ENCODE results near the gene FUT7.

Gene FUT7

GRCh38 chr9:136997830-136998234 lies 34.1 kb downstream of the FUT7 start:
- no peak for DNase-seq

- no peak for DNase-seq
Measured at GRCh38 chr9:136997371-136997770, 34.5 kb downstream of the FUT7 start.

DNA sequence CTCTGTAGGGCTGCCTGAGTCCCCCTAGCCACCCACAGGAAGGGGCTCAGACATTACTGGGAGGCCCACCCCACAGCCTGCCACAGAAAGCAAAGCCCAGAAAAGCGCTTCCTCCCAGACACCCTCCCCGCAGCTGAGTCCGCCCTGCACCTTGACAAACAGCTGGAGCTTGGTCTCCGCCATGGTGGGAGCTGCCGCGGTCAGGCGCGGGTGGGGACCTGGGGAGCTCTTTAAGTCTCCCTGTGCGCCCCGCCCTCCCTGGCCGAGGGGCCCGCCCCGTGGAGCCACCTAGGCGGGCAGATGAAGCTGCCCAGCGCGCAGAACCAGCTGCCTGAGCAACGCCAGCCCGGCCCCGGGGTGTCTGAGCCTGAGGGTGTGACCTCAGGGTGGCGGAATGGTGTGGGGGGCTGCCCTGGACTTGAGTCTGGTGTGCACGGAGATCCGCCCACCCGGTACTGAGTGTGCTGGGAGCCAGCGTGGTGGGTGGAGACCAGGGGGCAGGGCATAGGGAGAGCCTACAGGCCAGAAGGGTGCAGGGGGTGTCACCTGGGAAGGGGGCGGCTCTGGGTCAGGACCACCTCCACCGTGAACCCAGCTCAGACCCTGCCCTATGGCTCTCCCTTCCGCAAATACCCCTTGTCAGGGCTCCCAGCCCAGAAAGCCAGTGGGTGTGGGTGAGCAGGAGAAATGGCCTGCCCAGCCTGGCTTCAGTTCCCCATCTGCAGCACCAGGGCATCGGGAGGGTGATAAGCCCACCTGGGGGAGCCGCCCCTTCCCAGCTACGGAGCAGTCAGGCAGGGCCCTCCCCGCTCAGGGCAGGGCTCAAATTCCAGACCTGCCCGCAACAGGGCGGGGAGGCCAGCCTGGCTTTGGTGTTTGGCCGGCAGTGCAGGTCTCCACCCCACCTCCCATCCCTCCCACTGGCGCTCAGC lies 35.3 kb downstream of the FUT7 start, which contains the start of gene CLIC3:
Gene CLIC3, minus strand, starts transcription at position 208 of the 932 bp plus-strand sequence. Its CDS starts 25 bp downstream, at position 183.
- DNase-seq = no peak

DNA sequence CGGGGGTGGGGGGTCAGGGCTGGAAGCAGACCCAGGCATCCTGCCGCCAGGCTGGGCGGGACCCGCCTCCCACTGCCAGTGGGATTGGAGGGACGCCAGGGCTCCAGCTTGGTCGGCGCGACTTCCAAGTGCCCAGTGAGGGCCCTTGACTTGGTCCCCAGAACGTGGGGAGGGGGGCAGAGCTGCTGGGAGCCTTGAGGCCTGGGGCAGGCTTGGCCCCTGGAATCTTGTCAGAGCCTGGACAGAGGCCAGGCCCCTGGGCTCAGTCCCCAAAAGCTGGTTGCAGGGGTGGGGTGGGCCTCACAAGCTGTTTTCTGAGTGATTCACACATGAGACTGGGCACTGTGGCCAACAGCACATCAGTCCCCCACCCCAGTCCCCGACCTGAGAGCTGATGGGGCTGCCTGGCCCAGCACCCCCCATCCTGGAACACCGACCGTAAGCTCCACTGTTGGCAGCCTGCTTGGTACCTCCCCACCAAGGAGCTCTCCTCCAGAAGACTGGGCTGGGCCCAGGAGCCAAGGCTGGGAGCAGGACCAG lies 36.0 kb downstream of the FUT7 start:
- no peak for DNase-seq

- no peak for DNase-seq
Measured at GRCh38 chr9:136995362-136995761, 36.5 kb downstream of the FUT7 start.

- no peak for DNase-seq
Measured at GRCh38 chr9:136994888-136995230, 37.0 kb downstream of the FUT7 start.

GRCh38 chr9:136994180-136994887 lies 37.6 kb downstream of the FUT7 start:
- no peak for DNase-seq

GRCh38 chr9:136992819-136993369 lies 39.0 kb downstream of the FUT7 start:
- no peak for DNase-seq

DNA sequence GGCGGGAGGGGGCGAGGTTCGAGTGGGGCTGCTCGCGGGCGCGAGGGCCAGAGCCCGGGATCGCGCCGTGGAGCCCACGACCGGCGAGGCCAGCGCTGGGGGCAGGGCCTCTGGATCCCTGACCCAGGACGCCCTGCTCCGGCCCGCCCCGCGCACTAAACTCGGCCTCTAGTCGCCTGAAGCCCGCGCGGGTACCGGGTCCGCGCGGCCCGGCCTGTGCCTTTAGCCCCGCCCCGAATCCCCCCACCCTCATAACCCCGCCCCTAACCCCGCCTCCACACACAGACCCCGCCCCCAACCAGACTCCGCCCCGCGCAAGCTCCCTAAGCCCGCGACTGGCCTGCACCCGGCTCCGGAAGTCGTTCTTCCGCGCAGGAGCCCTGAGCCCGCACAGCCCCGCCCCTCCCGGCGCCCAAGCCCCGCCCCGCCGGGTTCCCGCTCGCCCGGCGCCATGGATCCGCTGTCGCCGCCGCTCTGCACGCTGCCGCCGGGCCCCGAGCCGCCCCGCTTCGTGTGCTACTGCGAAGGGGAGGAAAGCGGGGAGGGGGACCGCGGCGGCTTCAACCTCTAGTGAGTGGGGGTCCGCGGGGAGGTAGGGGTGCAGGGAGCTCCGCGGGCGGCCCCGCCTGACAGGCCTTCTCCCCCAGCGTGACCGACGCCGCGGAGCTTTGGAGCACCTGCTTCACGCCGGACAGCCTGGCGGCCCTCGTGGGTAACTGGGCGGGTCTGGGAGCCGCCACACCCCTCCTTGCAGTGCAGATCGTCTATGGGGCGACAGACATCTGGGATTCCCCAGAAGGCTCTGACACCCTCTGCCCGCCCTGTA lies 39.7 kb downstream of the FUT7 start, which contains the start of gene PAXX:
Gene PAXX, plus strand, starts transcription at position 430 of the 826 bp plus-strand sequence. Its CDS starts 22 bp downstream, at position 452.
- peak; percentile 76 for DNase-seq

- peak; percentile 83 for DNase-seq
Measured at GRCh38 chr9:136990242-136990911, 41.5 kb downstream of the FUT7 start.

GRCh38 chr9:136988872-136989271 lies 43.0 kb downstream of the FUT7 start:
- DNase-seq = no peak

GRCh38 chr9:136985853-136986252 lies 46.0 kb downstream of the FUT7 start:
- DNase-seq = no peak

DNA sequence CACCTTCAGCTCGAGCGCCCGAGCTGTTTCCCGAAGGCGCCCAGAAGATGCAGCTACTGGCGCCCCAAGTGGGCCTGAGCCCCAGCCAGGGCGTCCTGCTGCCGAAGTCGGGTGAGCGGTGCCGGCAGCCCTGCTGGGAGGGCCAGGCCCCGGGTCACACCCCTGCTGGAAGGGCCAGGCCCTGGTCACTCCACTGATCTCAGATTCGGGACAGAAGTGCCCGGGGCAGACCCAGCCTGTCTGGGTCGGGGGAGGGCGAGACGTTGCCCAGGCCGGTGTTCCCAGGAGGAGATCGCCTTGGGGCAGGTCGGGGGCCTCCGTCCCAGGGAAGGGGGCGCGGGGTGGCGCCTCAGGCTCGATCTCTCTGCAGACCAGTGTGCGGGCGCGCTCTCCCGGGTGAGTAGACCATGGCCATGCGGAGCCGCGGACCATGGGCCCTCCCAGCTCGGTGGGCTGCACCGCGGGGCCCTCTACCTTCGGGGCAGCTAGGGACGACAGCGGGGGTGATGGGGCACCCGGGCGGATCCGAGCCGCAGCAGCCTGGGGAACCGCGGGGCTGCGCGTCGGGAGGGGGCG lies 46.8 kb downstream of the FUT7 start:
- no peak for DNase-seq

GRCh38 chr9:136984464-136985026 lies 47.3 kb downstream of the FUT7 start:
- DNase-seq = no peak

DNA sequence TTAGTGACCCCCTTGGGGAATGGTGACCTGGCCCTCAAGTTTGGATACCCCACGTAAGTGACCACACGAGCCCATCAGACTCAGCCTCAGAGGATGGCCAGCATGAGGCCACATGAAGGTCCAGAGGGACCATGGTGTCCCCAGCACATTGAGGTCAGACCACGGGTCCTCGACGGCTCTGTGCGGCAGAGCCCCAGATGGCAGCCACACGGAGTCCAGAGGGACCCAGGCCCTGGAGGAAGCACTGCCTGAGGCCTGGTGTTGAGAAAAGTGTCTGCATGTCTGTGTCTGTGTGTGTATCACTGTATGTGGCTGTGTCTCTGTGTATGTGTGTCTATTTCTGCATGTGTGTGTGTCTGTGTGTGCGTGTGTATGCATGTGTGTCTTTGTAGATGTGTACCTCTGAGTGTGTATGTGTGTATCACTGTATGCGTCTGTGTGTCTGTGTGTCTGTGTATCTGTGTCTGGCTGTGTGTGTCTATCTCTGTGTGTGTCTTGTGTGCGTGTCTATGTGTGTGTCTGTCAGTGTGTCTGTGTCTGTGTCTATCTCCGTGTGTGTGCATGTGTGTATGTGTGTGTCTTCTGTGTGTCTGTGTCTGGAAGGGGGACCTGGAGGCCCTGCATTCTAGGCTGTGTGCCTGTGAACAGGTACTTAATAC lies 48.1 kb downstream of the FUT7 start:
- no peak for DNase-seq

DNA sequence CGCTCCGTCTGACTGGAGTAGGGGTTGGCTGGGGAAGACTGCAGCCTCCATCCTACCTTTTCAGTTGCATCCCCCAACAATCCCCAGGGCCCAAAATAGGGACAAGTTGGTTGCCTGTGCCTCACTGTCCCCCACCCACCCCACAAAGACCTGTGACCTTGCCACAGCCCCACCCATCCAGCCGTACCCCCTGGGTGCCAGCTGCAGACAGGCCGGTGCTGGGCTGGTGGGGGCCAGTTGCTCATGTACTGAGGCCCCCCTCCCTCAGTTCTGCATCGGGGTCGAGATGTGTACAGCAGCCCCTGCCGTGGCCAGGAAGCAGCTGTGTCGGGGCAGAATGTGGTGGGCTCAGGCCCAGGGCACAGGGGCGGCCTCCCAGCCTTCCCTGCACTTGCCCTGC lies 48.7 kb downstream of the FUT7 start:
- no peak for DNase-seq

- no peak for DNase-seq
Measured at GRCh38 chr9:136982232-136983051, 49.4 kb downstream of the FUT7 start, which contains the start of gene LCNL1. LCNL1 (plus strand) TSS chr9:136982993; CDS start chr9:136983587, 594 bp downstream.

GRCh38 chr9:136981588-136982231 lies 50.2 kb downstream of the FUT7 start:
- DNase-seq = no peak

Data from DMS153 (cell line).